Neural progenitor cell (in vitro differentiated cells): ENCODE data around the gene PSMB2.

ENCODE experiments used
- EZH2 ChIP-seq: fragments of 200-600 bp; sonication (generic); IDR thresholded peaks from 2 replicates; pipeline ENCODE4 v1.6.1; 2017; ENCODE audit warnings: antibody characterized with exemption, mild to moderate bottlenecking, moderate library complexity
- TF ChIP-seq, protein P1 (sequence below): fragments of 200-600 bp; sonication (generic); IDR thresholded peaks from 2 replicates; pipeline ENCODE4 v1.5.1; 2017; ENCODE audit warnings: antibody characterized with exemption, mild to moderate bottlenecking

GRCh38 chr1:35557611-35558373 is 83.5 kb downstream of the PSMB2 start, which contains the start of gene NCDN:
- TF ChIP-seq, protein P1, sequence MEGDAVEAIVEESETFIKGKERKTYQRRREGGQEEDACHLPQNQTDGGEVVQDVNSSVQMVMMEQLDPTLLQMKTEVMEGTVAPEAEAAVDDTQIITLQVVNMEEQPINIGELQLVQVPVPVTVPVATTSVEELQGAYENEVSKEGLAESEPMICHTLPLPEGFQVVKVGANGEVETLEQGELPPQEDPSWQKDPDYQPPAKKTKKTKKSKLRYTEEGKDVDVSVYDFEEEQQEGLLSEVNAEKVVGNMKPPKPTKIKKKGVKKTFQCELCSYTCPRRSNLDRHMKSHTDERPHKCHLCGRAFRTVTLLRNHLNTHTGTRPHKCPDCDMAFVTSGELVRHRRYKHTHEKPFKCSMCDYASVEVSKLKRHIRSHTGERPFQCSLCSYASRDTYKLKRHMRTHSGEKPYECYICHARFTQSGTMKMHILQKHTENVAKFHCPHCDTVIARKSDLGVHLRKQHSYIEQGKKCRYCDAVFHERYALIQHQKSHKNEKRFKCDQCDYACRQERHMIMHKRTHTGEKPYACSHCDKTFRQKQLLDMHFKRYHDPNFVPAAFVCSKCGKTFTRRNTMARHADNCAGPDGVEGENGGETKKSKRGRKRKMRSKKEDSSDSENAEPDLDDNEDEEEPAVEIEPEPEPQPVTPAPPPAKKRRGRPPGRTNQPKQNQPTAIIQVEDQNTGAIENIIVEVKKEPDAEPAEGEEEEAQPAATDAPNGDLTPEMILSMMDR, result no peak
- TF ChIP-seq EZH2, result no peak
